Activated T-cell treated with anti-CD3 and anti-CD28 coated beads for 24 hours (primary cell): Measurements from ENCODE around the gene PNMA5.
"Not testable (repeated sequence)": the region's sequence is repeated elsewhere in the genome, so short reads cannot be mapped to it uniquely, and the experiment has no call there.

Experiments
- DNase-seq: peaks from one replicate; pipeline ENCODE4 v3.0.0-alpha.2; 2020; ENCODE audit warnings: low read depth

Gene PNMA5

DNA sequence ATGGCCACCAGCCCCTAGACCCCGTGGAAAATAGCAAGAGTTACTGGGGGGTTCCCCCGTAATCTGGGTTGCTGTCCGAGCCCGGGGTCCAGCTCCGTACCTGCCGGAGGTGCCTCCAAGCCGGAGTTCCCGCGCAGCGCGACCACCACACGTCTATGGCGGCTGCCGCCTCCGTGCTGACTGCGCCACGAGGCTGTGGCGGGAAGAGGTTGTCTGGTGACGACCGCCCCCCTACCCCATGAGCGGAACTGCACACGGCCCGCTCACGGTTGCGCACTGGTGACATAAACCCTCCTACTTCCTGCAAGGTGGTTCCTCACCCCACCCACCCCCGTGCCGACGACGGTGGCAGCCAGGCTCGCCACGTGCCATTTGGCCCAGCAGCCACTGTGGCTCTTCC lies at the start of gene PNMA5:
TSS of gene PNMA5 (minus strand) at position 184 of the 400 bp plus-strand sequence. CDS start 2,518 bp downstream, outside the sequence.
- DNase-seq: no peak

DNA sequence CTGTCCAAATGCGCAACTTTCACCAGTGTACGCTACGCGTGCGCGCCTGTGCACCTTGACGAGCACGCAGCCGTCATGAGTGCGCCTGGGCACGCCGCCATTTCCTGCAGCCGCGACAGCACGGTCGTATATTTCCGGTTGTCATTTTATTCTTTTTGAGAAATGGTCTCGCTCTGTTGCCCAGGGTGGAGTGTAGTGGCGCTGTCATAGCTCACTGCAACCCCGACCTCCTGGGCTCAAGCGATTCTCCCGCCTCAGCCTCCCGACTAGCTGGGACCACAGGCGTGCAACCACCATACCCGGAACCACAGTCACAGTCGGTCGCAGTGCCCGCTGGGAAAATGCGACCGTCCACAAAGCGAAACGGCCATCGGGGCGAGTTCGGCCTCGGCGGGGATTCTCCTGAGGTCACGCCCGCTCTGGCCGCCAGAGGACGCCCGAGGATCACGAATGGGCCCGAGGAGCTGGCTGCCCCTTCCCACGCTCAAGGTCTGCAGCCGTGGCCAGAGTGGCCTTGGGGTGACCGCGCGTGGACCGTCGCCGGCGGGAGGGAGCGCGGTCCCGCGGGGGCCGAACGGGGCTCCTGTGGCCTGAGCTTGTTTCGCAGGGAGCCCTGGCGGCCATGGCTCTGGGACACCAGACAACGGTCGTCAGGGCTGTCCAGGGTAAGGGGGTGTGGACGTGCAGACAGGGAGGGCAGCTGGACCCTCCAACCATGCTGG lies 38.6 kb upstream of the PNMA5 start:
- peak; percentile 51 for DNase-seq

DNA sequence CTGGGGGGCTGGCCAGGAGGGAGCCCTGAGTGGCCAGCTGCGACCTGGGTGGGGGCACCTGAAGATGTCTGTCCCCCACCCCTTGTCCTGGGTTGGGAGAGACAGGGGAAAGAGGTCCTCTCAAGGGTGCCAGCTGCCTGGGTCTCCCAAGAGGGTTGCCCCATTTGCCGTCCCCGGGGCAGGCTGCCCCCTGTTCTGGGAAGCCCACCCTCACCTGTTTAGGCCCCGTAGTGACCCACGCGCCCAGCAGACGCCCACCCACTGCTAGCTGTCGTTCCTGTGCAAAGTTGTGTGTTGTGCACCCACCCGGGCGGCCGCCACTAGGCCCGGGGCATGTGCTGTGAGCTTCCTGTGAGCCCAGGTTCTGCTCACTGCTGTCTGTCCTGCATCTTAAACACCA lies 36.9 kb upstream of the PNMA5 start:
- DNase-seq: no peak

DNA sequence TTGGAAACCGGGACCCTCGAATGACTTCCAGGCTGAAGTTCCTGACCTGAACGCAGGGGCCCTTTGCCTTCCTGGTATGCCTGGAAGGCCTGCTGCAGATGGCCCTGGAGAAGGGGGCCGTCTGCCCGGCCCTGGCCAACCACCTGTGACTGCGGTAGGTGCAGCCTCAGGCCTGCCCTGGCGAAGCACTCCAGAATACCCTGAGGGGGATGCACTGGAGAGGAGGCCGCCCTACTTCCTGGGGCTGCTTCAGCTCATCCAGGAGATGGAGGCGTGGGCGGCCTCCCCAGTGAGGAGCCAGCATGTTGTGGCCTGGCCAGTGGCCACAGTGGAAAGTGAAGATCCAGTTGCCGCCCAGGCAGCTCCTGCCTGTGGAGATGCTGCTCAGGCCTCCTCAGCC lies 36.0 kb upstream of the PNMA5 start:
- no peak for DNase-seq

DNA sequence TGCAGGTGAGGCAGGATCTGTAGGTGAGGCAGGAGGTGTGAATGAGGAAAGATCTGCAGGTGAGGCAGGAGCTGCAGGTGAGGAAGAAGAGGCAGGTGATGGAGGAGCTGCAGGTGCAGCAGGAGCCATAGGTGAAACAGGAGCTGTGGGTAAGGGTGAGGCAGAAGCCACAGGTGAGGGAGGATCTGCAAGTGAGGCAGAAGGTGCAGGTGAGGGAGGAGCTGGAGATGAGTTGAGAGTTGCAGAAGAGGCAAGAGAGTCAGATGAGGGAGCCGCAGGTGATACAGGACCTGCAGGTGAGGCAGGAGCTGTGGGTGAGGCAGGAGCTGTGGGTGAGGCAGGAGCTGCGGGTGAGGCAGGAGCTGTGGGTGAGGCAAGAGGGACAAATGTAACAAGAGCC lies 35.2 kb upstream of the PNMA5 start:
- no peak for DNase-seq

DNA sequence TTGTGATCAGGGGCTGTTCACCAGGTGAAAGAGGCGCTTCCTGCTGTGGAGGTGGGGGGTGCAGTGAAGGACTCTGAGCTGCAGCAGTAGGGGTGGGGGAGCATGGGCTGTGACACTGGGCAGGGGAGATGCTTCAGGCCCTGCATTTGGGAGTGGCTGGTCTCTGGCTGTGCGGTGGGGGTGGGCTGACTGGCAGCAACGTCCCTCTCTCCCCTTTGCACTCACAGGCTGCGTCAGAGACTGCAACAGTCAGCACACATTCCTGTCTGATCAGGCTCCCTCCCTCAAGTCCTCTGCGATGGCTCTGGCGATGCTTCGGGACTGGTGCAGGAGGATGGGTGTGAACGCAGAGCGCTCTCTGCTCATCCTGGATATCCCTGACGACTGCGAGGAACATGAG lies 34.6 kb upstream of the PNMA5 start:
- not testable (repeated sequence) for DNase-seq

DNA sequence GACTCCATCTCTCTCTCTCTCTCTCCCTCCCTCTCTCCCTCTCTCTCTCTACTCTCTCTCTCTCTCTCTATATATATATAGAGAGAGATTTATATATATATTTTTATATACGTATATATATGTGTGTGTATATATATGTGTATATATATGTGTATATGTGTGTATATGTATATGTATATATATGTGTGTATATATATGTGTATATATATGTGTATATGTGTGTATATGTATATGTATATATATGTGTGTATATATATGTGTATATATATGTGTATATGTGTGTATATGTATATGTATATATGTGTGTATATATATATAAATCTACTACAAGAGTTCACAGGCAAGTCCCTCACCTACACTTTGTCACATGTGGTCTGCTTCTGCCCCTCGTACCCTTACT lies 32.6 kb upstream of the PNMA5 start:
- DNase-seq: not testable (repeated sequence)

DNA sequence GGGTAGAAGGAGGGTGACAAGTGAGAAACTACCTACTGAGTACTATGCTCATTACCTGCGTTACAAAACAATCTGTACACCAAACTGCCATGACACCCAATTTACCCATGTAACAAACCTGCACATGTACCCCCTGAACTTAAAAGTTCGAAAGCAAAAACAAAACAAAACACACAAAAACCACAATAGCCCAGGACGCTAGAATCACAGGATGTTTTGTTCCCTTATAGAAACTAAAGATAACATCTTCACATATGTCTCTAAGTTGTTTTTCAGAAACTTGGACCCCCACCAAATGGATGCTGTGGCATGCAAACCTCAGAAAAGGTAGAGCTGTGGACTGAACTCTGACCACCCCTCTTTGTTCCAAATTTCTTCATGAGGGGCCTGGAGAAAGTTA lies 25.2 kb upstream of the PNMA5 start:
- no peak for DNase-seq

DNA sequence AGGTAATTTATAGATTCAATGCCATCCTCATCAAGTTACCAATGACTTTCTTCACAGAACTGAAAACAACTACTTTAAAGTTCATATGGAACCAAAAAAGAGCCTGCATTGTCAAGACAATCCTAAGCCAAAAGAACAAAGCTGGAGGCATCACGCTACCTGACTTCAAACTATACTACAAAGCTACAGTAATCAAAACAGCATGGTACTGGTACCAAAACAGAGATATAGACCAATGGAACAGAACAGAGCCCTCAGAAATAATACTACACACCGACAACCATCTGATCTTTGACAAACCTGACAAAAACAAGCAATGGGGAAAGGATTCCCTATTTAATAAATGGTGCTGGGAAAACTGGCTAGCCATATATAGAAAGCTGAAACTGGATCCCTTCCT lies 23.3 kb upstream of the PNMA5 start:
- not testable (repeated sequence) for DNase-seq

DNA sequence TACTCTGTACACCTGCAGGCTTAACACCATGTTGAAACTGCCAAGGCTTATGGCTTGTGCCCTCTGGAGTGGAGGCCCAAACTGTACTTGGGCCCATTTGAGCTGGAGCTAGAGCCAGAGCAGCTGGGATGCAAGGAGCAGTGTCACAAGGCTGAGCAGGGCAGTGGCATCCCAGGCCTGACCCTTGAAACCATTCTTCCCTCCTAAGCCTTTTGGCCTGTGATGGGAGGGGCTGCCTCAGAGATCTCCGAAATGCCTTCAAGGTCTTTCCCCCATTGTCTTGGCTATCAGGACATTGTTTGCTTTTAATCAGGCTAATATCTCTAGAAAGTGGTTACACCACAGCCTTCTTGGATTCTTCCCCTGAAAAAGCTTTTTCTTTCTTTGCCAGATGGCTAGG lies 10.9 kb upstream of the PNMA5 start:
- DNase-seq: no peak

DNA sequence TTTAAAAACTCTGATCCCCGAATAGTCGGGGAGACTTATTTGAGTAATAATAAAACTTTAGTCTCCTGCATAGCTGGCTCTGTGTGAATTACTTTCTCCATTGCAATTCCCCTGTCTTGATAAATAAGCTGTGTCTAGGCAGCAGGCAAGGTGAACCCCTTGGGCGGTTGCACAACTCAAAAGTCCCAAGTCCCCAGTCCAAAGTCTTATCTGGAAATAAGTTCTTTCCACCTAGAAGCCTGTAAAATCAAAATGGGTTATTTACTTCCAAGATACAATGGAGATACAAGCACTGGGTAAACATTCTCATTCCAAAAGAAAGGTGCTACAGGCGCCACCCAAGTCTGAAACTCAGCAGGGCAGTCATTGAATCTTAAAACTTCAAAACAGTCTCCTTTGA lies 10.1 kb upstream of the PNMA5 start:
- no peak for DNase-seq

DNA sequence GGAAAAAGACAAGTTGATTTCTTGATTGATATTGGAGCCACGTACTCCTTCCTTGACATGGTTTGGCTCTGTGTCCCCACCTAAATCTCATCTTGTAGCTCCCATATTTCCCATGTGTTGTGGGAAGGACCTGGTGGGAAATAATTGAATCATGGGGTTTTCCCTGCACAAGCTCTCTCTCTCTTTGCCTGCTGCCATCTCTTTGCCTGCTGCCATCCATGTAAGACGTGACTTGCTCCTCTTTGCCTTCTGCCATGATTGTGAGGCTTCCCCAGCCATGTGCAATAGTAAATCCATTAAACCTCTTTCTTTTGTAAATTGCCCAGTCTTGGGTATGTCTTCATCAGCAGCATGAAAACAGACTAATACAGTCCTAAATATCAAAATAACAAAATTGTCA lies 8.3 kb upstream of the PNMA5 start:
- not testable (repeated sequence) for DNase-seq

DNA sequence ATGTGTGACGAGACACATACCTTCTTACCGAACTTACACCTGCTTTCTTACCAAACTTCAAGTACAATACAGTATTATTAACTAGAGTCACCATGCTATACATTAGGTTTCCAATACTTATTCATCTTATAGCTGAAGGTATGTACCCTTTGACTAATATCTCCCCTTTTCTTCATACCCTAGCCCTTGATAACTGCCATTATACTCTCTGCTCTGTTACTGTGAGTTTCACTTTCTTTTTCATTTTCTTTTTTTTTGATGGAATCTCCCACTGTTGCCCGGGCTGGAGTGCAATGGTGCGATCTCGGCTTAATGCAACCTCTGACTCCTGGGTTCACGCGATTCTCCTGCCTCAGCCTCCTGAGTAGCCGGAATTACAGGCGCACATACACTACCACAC lies 3.4 kb upstream of the PNMA5 start:
- DNase-seq: no peak

DNA sequence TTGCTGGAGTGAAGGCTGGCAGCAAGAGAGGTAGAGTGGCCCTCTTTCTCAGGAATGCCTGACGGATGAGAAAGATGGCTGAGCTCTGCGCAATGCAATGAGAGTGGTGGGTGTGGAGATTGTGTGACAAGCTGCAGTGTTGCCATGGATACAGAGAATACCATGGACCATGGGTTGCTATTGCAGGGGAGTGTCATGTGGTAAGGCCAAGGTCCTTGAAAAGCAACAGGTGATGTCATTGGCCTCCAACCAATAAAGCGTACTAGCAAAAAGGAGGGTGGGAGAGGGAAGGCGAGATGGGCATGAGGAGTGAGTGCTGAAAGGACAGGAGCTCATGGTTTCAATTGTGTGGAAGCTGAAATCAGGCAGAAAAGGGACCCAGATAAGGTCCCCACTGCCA lies 1.8 kb downstream of the PNMA5 start:
- DNase-seq: no peak

DNA sequence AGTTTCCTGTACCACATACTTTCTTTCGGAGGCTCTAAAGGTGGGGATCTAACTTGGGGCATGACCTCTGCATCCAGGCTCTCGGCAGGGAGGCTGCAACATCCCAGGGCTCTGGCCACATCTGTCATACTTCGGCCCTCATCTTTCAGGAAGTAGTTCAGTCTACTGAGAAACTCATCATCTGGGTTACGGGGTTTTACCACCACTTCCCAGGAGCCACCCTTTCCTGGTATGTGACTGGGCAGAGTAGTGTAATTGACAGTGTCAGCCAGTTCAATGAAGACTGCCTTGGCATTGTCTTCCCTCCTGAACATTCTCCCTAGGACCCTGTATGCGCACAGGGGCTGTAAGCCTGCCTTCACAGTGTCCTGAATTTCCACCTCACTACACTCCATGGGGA lies 2.8 kb downstream of the PNMA5 start:
- DNase-seq: no peak

DNA sequence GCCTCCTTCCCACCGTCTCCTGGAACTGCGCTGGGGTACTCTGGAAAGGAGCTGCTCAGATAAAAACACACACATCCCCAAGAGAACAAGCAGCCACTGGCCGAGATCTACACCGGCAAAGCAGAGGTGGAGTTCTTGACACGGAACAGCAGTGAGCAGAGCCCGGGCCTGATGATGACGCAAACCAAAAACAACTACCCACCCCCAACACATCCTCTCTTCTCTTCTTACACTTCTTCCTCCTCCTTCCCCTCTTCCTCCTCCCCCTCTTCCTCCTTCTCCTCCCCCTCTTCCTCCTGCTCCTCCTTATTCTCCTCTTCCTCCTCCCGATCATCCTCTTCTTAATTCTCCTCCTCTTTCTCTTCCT lies 4.6 kb downstream of the PNMA5 start:
- DNase-seq: no peak

DNA sequence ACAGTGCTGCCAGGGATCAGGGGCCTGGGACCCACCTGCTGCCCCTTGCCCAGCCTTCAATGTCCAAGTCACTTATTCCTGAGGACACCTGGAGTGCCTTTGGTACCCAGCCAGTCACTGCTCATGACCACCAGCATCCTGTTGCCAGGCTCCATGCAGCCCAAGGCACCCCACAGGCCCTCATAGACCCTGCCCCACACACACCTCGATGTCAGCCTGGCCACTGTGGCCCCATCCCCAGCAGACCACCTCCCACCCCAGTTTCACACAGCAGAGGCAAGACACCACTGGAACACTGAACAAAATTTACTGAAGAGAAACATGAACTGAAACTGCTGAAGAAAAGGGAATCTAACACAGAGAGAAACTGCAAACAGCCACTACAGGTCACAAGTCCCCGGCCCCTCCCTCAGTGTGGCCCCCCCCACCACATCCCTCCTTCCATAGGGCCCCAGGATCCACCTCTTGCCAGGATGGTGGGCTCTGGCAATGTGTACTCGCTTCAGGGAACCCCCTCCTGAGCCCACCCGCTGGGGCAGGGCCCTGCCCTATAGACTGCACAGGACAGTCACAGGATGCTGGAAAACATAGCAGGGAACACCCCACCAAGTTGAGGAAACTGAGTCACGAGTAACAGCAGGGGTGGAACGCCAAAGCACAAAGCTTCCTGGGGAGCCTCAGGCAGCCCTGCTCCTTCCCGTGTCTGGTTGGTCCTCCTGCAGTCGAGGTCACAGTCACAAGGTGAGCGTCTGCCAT lies 5.2 kb downstream of the PNMA5 start:
- DNase-seq: no peak

DNA sequence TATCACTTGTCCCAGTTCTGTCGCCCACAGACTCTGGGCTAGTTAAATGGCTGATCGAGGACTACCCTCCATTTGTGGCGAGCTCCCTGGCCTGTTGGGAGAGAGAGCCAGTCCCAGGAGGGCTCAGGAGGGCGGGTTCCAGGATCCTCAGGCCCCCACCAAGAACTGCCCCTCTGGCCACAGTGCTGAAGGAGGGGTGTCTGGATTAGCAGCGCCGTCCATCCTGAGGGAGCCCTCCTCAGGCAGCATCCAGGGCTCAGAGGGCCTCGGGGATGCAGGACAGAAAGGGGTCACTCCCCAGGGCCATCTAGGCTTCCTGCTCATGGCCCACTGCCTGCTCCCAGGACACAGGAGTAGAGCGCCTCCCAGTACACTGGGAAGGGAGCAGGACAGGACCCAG lies 6.1 kb downstream of the PNMA5 start:
- no peak for DNase-seq

DNA sequence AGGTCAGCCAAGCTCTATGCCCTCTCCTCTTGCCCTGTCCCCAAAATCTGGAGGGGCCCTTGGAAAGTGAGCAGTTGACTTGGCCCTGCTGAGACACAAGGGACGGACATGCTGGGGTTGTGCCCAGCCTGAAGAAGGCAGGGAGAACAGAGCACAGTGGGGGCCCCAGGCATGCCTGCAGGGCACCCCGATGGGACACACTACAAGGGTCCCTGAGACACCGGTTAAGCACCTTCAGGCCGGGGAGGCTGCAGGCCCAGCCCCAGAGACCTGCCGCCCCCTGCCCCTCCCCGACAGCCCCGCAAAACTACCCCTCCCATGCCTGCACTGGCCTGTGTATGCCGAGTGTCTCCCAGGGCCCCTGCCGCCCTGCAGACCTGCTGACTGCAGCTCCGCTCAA lies 6.8 kb downstream of the PNMA5 start:
- not testable (repeated sequence) for DNase-seq

DNA sequence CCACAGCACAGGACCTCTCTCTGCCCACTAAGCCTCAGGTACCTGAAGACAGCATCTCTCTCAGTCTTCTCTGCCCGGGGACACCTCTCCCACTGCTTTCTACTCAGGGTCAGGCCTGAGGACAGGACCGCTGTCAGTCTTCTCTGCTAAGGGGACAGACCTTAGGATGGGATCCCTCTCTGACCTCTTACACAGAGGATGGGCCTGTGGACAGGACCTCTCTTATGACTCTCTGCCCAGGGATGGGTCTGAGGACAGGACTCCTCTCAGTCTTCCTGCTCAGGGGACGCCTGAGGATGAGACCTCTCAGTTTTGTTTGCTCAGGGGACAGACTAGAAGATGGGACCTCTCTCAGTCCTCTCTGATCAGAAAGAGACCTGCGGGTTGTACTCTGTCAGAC lies 8.5 kb downstream of the PNMA5 start:
- DNase-seq: not testable (repeated sequence)

DNA sequence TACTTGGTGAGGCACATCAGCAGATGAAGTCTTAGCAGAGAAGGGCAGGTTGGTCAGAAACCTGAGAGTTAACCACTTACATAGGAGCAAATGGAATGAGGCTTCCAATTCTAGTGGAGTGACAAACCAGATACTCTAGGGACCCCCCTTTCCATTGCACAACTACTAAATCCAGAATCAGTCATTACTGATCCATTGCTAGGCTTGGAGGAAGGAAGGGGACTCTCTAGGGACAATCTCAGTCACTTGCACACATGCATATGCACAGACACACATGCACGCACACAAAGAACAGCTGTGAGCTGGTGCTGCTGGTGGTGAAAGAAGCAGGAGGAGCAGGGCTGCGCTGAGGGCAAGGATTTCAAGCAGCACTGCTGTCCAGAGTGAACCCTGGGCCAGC lies 25.7 kb downstream of the PNMA5 start:
- no peak for DNase-seq

DNA sequence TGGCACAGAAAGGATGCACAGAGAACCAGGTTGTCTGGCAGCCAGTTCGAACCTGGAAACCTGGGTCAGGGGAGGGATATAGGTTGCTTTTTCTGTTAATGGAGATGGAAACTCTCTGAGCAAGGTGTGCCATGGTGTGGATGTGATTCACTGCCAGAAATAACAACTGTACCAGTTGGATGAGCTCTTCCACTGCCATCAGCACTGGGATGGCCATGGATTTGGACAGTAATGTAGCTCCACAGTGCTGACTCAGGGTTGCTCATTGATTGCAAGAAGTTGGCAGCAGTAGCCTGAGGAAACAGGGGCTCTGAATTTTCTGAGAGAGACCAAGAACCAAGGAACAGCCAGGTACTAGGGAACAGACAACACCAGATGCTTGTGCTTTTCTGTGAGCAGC lies 33.8 kb downstream of the PNMA5 start:
- no peak for DNase-seq

DNA sequence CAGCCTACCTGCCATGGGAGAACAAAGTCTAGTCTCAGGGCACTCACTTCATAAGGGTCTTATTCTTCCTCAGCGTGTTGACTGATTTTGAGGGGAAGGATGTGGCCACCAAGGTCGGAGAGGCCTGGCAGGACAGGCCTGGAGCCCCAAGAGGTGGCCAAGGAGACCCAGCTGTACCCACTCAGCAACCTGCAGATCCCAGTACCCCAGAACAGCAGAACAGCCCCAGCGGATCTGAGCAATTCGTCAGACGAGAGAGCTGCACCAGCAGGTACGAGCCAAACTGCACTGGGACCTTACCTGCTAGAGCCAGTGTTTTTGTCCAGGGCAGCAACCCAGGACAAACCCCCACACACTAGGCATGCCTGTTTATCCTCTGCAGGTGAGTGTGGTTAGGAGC lies 34.3 kb downstream of the PNMA5 start:
- no peak for DNase-seq
